Activated CD4-positive, CD25-positive, alpha-beta regulatory T cell (primary cell): ENCODE measurements around the gene COL23A1.

Source experiments
- DNase-seq, 4 experiments: peaks; one replicate each; lab custom pipeline; 2025; lab: John Stamatoyannopoulos, UW

The COL23A1 gene

GRCh38 chr5:178458140-178458539 lies 132.1 kb downstream of the COL23A1 start:
- DNase-seq, result no peak

- DNase-seq, result no peak
Observed at GRCh38 chr5:178457471-178457870, 132.7 kb downstream of the COL23A1 start.

- no peak for DNase-seq
Observed at GRCh38 chr5:178455480-178455835, 134.7 kb downstream of the COL23A1 start.

GRCh38 chr5:178454821-178455479 lies 135.2 kb downstream of the COL23A1 start:
- DNase-seq, result no peak

GRCh38 chr5:178454303-178454702 lies 135.9 kb downstream of the COL23A1 start:
- DNase-seq, result no peak

GRCh38 chr5:178453224-178453623 lies 137.0 kb downstream of the COL23A1 start:
- DNase-seq, result no peak

GRCh38 chr5:178450121-178451028 lies 139.8 kb downstream of the COL23A1 start:
- DNase-seq, result no peak

GRCh38 chr5:178449163-178450070 lies 140.8 kb downstream of the COL23A1 start:
- no peak for DNase-seq

- no peak for DNase-seq
Observed at GRCh38 chr5:178445534-178445933, 144.7 kb downstream of the COL23A1 start.

- DNase-seq, result no peak
Observed at GRCh38 chr5:178442405-178443257, 147.6 kb downstream of the COL23A1 start.

GRCh38 chr5:178441486-178442270 lies 148.5 kb downstream of the COL23A1 start:
- no peak for DNase-seq

- DNase-seq, result no peak
Observed at GRCh38 chr5:178440181-178440580, 150.0 kb downstream of the COL23A1 start.

GRCh38 chr5:178439493-178440180 lies 150.6 kb downstream of the COL23A1 start:
- no peak for DNase-seq

GRCh38 chr5:178438796-178439195 lies 151.4 kb downstream of the COL23A1 start:
- no peak for DNase-seq

GRCh38 chr5:178437386-178438075 lies 152.7 kb downstream of the COL23A1 start:
- no peak for DNase-seq

- no peak for DNase-seq
Observed at GRCh38 chr5:178436326-178436940, 153.8 kb downstream of the COL23A1 start.

- DNase-seq, result no peak
Observed at GRCh38 chr5:178435321-178436238, 154.6 kb downstream of the COL23A1 start.

- no peak for DNase-seq
Observed at GRCh38 chr5:178434851-178435250, 155.3 kb downstream of the COL23A1 start.
